ENCODE results near the gene RCVRN.

DNA sequence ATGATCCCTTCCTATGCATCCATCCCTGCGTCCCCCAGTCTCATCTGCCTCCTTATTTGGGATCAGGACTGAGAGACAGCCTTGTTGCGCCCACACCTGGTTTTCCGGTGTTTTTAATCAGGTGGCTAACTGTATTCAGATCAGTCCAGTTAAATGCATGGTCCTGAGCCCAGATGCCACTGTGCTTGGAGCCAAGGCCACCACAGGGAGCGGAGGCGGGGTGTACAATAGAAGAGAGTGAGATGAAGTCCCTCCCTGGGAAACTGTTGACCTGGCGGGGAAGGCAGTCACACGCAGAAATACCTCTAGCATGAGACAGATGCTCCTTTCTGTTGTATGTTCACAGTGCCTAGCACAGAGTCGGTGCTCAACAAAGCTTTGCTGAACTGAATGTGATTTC, 6.3 kb downstream of the RCVRN start:
- TF ChIP-seq NFRKB (IDR thresholded peaks at IDR 0.05) (no peak), SP1 (IDR thresholded peaks at IDR 0.05) (no peak), FOXM1 (IDR thresholded peaks at IDR 0.05; ENCODE audit: borderline replicate concordance) (no peak), ZNF384 (IDR thresholded peaks at IDR 0.05) (no peak), SUZ12 (IDR thresholded peaks at IDR 0.05) (no peak), BHLHE40 (IDR thresholded peaks at IDR 0.05; ENCODE audit: borderline replicate concordance) (no peak), CTBP1 (IDR thresholded peaks at IDR 0.05; ENCODE audit: borderline replicate concordance) (no peak), ARNT (IDR thresholded peaks at IDR 0.05) (no peak), L3MBTL2 (conservative IDR thresholded peaks at IDR 0.05) (no peak)
